H7 (cell line): ENCODE measurements around the gene LTBP4. TPM values are rescaled to one million over a fixed set of nuclear protein-coding genes. Genes with fewer than 3 reads are reported as not detected.
A peak's percentile ranks its signal among the peaks of the same experiment; 100 is the strongest.
"Not testable (repeated sequence)": the region's sequence is repeated elsewhere in the genome, so short reads cannot be mapped to it uniquely, and the experiment has no call there.

Source experiments
- DNase-seq: peaks from one replicate; pipeline ENCODE4 v3.0.0; 2012
- H3K27me3 ChIP-seq: 2 replicates; pipeline ENCODE4 v1.6.0; 2011; ENCODE audit warnings: mild to moderate bottlenecking, low read length; ENCODE audit not compliant: control insufficient read depth, insufficient read depth
- H3K36me3 ChIP-seq: replicated peaks from 2 replicates; pipeline ENCODE4 v1.5.1; 2011; ENCODE audit warnings: low read length; ENCODE audit not compliant: control insufficient read depth, insufficient read depth
- H3K4me3 ChIP-seq: 2 replicates; pipeline ENCODE4 v1.5.1; 2011; ENCODE audit warnings: low read depth, mild to moderate bottlenecking, control low read depth, low read length, moderate library complexity; ENCODE audit not compliant: insufficient read depth
- total RNA-seq: library from RNA; depleted of rRNA; stranded (reverse); fragments of >200 nt; shearing (Covaris generic); gene quantifications from 2 replicates; pipeline ENCODE4 v1.2.3, GENCODE V29; 2014

The LTBP4 gene
- total RNA-seq, 1 experiment from 2014 or later, result 54.6 TPM

DNA sequence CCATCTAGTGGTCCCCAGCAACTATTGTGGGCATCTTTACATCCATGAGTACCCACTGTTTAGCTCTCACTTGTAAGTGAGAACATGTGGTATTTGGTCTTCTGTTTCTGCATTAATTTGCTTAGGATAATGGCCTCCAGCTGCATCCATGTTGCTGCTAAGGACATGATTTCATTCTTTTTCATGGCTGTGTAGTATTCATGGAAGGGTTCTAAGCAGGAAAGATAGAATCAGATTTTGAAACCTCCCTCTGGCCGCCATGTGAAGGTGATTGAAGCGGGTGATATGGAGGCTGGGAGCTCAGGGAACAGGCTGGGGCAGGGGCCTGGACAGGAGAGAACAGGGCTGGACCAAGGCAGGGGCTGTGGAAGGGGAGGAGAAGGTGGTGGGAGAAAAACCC lies 20.1 kb downstream of the LTBP4 start:
- Histone ChIP-seq H3K4me3 (no peak overlapping the region), H3K36me3 (peaks cover 21% of the 10 kb centered on the region), H3K27me3 (no peaks in the 10 kb centered on the region)
- no peak for DNase-seq

DNA sequence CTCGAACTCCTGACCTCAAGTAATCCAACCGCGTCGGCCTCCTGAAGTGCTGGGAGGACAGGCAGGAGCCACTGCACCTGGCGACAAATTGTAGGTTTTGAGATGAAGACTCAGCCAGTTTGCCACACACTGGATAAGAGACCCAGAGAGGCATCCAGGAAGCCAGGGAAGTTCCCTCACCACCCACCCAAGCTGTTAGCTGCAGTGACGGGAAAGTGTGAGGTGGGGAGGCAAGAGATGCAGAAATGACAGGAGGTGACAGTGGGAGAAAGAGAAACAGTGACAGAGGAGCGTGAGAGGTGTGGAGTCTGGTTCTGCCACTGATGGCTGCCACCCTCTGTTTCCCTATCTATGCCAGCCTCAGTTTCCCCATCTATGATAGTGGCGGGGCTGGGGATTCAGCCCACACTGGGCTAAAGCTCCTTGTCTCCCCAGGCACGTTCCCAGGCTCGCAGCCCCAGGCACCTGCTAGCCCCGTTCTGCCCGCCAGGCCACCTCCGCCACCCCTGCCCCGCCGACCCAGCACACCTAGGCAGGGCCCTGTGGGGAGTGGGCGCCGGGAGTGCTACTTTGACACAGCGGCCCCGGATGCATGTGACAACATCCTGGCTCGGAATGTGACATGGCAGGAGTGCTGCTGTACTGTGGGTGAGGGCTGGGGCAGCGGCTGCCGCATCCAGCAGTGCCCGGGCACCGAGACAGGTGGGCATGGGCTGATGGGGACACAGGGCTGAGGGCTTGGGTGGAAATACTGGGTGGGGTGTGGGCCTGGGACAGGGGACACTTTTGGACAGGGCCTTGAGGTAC lies 21.0 kb downstream of the LTBP4 start:
- DNase-seq, result peak; percentile 41
- Histone ChIP-seq H3K36me3 (peaks cover 22% of the 10 kb centered on the region), H3K27me3 (no peaks in the 10 kb centered on the region), H3K4me3 (no peak overlapping the region)

DNA sequence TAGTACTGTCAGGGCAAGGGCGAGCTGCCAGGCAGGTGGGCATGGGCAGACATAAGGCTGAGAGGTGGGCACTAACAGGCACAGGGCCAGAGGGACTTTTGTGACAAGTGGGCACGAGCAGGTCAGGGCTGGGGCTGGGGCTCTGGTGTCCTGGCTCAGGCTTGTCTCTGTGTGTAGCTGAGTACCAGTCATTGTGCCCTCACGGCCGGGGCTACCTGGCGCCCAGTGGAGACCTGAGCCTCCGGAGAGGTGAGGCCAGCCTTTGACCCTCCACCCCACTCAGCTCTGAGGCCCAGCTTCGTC lies 21.6 kb downstream of the LTBP4 start:
- peaks cover 22% of the 10 kb centered on the region for H3K36me3 ChIP-seq
- peak; percentile 38 for DNase-seq
- H3K4me3 ChIP-seq, result no peak overlapping the region
- H3K27me3 ChIP-seq, result no peaks in the 10 kb centered on the region

DNA sequence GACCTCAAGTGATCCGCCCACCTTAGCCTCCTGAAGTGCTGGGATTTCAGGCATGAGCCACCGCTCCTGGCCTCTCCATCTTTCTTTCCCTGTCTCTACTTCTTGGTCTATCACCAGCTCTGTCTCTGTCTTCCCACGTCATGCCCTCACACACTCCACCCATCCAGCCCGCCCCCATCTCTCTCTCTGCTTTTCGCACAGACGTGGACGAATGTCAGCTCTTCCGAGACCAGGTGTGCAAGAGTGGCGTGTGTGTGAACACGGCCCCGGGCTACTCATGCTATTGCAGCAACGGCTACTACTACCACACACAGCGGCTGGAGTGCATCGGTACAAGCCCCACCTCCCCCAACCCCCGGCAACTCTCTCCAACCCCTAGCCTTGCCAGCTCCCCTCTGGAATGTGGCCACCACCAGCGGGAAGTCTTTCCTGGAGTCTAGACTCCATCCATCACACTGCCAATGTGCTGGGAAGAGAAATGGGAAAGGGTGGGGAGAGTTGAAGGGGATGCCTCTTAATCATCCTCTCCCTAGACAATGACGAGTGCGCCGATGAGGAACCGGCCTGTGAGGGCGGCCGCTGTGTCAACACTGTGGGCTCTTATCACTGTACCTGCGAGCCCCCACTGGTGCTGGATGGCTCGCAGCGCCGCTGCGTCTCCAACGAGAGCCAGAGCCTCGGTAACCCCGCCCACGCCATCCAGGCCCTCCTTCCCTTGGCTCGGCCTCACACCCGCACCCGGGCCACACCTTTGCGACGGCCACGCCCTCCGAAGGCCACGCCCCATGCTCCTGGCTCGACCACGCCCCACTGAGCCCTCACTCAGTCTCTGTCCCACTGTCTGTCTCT lies 22.5 kb downstream of the LTBP4 start:
- Histone ChIP-seq H3K27me3 (no peaks in the 10 kb centered on the region), H3K36me3 (peaks cover 22% of the 10 kb centered on the region), H3K4me3 (peak overlapping the region; percentile 15)
- DNase-seq, result peak; percentile 100

DNA sequence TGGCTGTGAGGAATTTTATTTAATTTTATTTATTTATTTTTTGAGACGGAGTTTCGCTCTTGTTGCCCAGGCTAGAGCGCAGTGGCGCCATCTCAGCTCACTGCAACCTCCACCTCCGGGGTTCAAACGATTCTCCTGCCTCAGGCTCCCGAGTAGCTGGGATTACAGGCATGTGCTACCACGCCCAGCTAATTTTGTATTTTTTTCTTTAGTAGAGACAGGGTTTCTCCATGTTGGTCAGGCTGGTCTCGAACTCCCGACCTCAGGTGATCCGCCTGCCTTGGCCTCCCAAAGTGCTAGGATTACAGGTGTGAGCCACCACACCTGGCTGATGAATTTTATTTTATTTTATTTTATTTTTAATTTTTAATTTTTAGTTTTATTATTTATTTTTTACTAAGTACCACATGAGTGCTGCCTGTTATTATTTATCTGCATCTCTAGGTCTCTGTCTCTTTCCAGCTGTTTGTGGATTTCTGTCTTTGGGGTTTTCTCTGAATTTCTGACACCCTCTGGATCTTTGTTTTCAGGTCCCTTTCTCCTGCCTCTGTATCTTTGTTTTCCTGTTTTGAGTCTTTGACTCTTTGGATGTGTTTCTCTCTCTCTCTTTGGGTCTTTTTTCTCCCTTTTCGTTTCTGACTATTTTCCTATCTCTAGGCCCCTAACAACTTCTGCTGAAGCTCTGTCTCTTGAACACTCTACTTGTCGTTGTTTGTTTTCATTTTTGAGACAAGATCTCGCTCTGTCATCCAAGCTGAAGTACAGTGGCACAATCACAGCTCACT lies 23.4 kb downstream of the LTBP4 start:
- not testable (repeated sequence) for H3K4me3 ChIP-seq, DNase-seq, H3K27me3 ChIP-seq
- peaks cover 16% of the 10 kb centered on the region for H3K36me3 ChIP-seq

DNA sequence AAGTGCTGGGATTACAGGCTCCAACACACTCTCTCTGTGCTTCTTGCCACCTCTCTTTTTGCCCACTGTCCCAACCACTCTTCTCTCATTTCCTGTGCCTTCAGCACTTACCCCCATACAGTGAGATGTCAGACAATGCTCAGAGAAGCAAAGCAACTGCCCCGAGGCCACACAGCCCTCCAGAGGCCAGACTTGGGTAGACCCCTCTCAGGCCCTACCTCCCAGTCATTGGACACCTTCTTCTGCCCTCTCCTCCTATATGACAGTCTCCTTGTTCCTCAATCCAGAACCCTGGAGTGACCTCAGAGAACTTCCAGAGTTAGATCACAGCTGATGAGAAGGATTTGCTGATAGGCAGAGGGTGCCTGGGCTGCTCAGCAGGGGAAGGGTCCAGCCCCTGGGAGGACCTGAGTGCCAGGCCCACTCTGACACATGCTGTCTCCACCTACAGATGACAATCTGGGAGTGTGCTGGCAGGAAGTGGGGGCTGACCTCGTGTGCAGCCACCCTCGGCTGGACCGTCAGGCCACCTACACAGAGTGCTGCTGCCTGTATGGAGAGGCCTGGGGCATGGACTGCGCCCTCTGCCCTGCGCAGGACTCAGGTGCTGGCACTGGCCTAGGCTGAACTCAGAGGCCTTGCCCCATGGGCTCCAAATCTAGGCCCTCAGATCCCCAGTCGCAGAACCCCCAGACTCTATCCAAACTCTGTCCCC lies 24.4 kb downstream of the LTBP4 start:
- no peaks in the 10 kb centered on the region for H3K27me3 ChIP-seq
- peaks cover 13% of the 10 kb centered on the region for H3K36me3 ChIP-seq
- DNase-seq, result no peak
- H3K4me3 ChIP-seq, result no peak overlapping the region

DNA sequence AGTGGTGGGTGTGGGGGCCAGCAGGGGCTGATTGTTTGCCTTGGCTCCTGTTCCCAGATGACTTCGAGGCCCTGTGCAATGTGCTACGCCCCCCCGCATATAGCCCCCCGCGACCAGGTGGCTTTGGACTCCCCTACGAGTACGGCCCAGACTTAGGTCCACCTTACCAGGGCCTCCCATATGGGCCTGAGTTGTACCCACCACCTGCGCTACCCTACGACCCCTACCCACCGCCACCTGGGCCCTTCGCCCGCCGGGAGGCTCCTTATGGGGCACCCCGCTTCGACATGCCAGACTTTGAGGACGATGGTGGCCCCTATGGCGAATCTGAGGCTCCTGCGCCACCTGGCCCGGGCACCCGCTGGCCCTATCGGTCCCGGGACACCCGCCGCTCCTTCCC lies 25.7 kb downstream of the LTBP4 start:
- H3K36me3 ChIP-seq, result peaks cover 11% of the 10 kb centered on the region
- H3K27me3 ChIP-seq, result no peaks in the 10 kb centered on the region
- no peak for DNase-seq
- H3K4me3 ChIP-seq, result no peak overlapping the region

DNA sequence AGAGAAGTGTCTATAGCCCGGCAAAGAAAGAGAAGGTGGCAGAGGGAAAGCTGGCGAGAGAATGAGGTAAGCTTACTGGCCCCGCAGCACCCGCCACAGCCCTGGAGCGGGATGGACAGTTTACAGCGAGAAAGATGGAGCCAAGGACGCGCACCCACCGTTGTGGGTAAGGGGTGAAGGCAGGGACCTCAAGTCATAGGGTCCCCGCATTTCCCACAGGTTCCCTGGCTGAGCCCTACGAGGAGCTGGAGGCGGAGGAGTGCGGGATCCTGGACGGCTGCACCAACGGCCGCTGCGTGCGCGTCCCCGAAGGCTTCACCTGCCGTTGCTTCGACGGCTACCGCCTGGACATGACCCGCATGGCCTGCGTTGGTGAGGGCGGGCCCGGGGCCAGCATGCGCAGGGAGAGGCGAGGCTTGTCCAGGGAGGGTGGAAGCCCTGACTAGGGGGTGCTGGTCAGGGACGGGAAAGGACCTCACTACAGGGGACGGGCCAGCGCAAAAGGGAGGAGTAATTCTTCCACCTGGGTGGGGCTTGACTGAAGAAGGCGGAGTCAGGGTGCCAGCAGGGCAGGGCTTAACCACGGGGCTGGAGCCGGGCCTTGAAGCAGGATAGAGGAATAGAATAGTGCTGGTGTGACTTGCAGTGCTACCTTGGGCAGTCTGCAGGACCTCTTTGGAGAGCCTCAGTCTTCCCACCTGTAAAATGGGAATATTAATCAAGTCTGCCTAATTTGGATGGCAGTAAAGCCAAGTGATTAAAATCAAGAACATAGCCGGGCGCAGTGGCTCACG lies 26.5 kb downstream of the LTBP4 start:
- peaks cover 9% of the 10 kb centered on the region for H3K36me3 ChIP-seq
- H3K4me3 ChIP-seq, result no peak overlapping the region
- DNase-seq, result peak; percentile 79
- no peaks in the 10 kb centered on the region for H3K27me3 ChIP-seq

DNA sequence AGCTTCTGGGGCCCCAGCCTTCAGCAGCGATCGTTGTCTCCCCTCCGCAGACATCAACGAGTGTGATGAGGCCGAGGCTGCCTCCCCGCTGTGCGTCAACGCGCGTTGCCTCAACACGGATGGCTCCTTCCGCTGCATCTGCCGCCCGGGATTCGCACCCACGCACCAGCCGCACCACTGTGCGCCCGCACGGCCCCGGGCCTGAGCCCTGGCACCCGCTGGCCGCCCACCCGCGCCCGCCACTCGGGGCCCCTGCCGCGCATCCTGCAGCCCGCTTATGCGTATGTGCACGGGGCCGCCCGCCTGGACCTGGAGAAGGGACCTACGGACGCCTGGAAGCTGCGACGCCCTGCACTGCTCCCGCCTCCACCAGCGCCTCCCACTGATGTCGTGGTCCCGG lies 28.2 kb downstream of the LTBP4 start:
- no peak for DNase-seq
- peaks cover 9% of the 10 kb centered on the region for H3K36me3 ChIP-seq
- no peak overlapping the region for H3K4me3 ChIP-seq
- peaks cover 3% of the 10 kb centered on the region; the same call in 1 of the 2 replicates for H3K27me3 ChIP-seq

DNA sequence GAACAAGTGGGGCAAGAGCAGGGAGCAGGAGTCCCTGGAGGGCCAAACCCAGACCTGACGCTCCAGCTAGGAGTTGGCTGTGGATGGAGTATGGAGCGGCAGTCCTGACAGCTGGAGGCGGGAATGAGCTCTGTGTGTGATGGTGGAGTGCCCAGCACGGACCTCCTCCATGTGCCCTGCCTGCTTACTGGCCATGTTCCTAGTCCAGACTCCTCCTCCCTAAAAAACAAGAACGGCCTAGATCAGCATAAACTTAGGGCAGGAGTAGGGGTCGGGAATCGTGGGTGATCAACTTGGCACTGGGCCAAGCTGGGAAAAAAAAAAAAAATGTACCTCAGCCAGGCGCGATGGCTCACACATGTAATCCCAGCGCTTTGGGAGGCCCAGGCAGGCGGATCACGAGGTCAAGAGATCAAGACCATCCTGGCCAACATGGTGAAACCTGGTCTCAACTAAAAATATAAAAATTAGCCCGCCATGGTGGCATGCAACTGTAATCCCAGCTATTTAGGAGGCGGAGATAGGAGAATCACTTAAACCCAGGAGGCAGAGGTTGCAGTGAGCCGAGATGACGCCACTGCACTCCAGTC lies 29.5 kb downstream of the LTBP4 start:
- no peak for DNase-seq
- Histone ChIP-seq H3K4me3 (no peak overlapping the region), H3K27me3 (peaks cover 8% of the 10 kb centered on the region), H3K36me3 (peaks cover 3% of the 10 kb centered on the region)

DNA sequence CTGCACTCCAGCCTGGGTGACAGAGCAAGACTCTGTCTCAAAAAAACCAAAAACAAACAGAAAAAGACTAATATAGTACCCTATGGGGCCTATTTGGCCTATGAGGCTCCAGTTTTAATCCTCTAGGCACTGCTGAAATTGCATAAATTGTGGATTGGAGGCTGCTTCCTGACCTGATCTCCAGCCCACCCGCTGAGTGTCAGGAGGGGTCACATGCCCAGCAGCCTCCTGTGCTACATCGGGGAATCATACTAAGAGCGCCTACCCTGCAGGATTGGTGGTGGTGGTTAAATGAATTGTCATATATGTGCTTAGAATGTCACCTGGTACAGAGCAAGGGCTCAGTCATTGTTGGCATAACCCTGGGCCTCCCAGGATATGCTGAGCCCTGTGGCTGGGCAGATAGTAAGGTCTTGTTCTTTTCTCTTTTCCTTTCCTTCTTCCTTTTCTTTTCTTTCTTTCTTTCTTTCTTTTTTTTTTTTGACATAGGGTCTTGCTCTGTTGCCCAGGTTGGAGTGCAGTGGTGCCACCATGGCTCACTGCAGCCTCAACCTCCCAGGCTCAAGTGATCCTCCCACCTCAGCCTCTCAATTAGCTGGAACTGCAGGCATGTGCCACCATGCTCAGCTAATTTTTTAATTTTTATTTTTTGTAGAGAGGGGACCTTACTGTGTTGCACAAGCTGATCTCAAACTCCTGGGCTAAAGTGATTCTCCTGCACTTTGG lies 31.3 kb downstream of the LTBP4 start:
- peaks cover 1% of the 10 kb centered on the region; the same call in 1 of the 2 replicates for H3K36me3 ChIP-seq
- H3K27me3 ChIP-seq, result peaks cover 8% of the 10 kb centered on the region
- H3K4me3 ChIP-seq, result no peak overlapping the region
- DNase-seq, result no peak

DNA sequence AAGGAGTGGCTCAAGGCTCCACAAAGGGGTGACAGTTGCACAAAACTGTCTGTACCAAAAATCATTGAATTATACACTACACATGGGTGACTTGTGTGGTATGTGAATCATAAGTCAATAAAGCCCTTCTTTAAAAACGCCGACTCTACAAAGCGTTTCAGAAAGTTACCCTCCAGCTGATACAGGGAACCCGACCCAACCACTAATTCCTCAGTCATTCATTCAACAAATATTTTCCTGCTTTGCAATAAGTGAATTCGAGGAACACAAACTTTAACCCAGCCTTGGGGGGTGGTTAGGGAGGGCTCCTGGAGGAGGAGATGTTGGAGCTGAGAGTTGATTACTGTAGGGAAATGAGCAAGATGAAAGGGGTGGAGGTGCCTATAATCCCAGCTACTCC lies 32.0 kb downstream of the LTBP4 start:
- peaks cover 8% of the 10 kb centered on the region for H3K27me3 ChIP-seq
- no peak overlapping the region for H3K4me3 ChIP-seq
- peaks cover 1% of the 10 kb centered on the region; the same call in 1 of the 2 replicates for H3K36me3 ChIP-seq
- DNase-seq, result no peak

DNA sequence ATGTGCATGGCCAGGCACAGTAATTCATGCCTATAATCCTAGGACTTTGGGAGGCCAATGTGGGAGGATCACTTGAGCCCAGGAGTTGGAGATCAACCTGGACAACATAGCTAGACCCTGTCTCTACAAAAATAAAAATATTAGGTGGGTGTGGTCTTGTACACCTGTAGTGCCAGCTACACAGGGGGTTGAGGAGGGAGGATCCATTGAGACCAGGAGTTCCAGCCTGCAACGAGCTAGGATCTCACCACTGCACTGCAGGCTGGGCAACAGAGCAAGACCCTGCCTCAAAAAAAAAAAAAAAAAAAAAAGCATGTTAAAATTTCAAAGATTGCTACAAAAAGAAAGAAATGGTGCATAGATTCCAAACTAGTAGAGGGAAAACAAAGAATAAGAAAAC lies 37.2 kb downstream of the LTBP4 start:
- Histone ChIP-seq H3K27me3 (peaks cover 8% of the 10 kb centered on the region), H3K4me3 (no peak overlapping the region), H3K36me3 (no peaks in the 10 kb centered on the region)
- DNase-seq, result no peak
